HFFc6 (cell line): ENCODE data around the gene POLE. TPM values are rescaled to one million over a fixed set of nuclear protein-coding genes. Genes with fewer than 3 reads are reported as not detected.

Experiments
- DNase-seq: peaks from one replicate; pipeline ENCODE4 v3.0.0-alpha.2; 2018
- H3K27ac Mint-ChIP-seq: 2 replicates; pipeline ENCODE4 v1.8.0; 2020; ENCODE audit warnings: mild to moderate bottlenecking, mixed read lengths
- H3K27me3 Mint-ChIP-seq: 2 replicates; pipeline ENCODE4 v1.8.0; 2021; ENCODE audit warnings: mild to moderate bottlenecking, moderate library complexity, mixed read lengths; ENCODE audit not compliant: insufficient read depth
- H3K36me3 Mint-ChIP-seq: 2 replicates; pipeline ENCODE4 v1.8.0; 2021; ENCODE audit warnings: low read depth, mixed read lengths
- H3K4me1 Mint-ChIP-seq: 2 replicates; pipeline ENCODE4 v1.8.0; 2020; ENCODE audit warnings: low read depth, mixed read lengths
- H3K4me3 Mint-ChIP-seq: 2 replicates; pipeline ENCODE4 v1.8.0; 2020; ENCODE audit warnings: mild to moderate bottlenecking, moderate library complexity, mixed read lengths
- H3K9me3 Mint-ChIP-seq: 2 replicates; pipeline ENCODE4 v1.8.0; 2020; ENCODE audit warnings: mild to moderate bottlenecking, mixed read lengths
- CTCF ChIP-seq: fragments of 200-600 bp; sonication (generic); IDR thresholded peaks from 2 replicates; pipeline ENCODE4 v1.5.0; 2021; ENCODE audit warnings: antibody characterized with exemption, mild to moderate bottlenecking
- total RNA-seq, 6 experiments: library from RNA; stranded (reverse); fragmentation: NEBNext Ultra II Directional; extraction: Animal tissue kit (Norgen Biotek cat#: 25700); gene quantifications; 2 replicates in 1 of 6; 3 replicates in 5 of 6; pipeline ENCODE4 v1.2.3, GENCODE V29; 2021

Gene POLE
- total RNA-seq, 6 experiments from 2014 or later, result 19.4 to 35.5 (median 29.3) TPM

GRCh38 chr12:132620899-132621656 lies 66.1 kb downstream of the POLE start:
- H3K27ac Mint-ChIP-seq, result no peak overlapping the region
- no peak overlapping the region for H3K4me3 Mint-ChIP-seq
- H3K36me3 Mint-ChIP-seq, result peaks cover 10% of the 10 kb centered on the region; the same call in 1 of the 2 replicates
- peaks cover 13% of the 10 kb centered on the region for H3K9me3 Mint-ChIP-seq
- no peak for TF ChIP-seq CTCF
- peaks cover 23% of the 10 kb centered on the region for H3K4me1 Mint-ChIP-seq
- peaks cover 17% of the 10 kb centered on the region for H3K27me3 Mint-ChIP-seq
- DNase-seq, result no peak

- no peak for DNase-seq
- Mint-ChIP-seq H3K27me3 (peaks cover 24% of the 10 kb centered on the region), H3K4me3 (no peak overlapping the region), H3K36me3 (peaks cover 7% of the 10 kb centered on the region; the same call in 1 of the 2 replicates), H3K27ac (no peak overlapping the region), H3K4me1 (peaks cover 23% of the 10 kb centered on the region), H3K9me3 (peaks cover 13% of the 10 kb centered on the region)
- TF ChIP-seq CTCF, result no peak
These were observed 66.8 kb downstream of the POLE start for GRCh38 chr12:132620113-132620898.

GRCh38 chr12:132619386-132620112 lies 67.6 kb downstream of the POLE start:
- Mint-ChIP-seq H3K36me3 (peaks cover 4% of the 10 kb centered on the region; the same call in 1 of the 2 replicates), H3K27me3 (peaks cover 27% of the 10 kb centered on the region), H3K27ac (no peak overlapping the region), H3K9me3 (peaks cover 13% of the 10 kb centered on the region), H3K4me1 (peaks cover 23% of the 10 kb centered on the region), H3K4me3 (no peak overlapping the region)
- no peak for TF ChIP-seq CTCF
- no peak for DNase-seq

- TF ChIP-seq CTCF, result no peak
- Mint-ChIP-seq H3K36me3 (peaks cover 4% of the 10 kb centered on the region; the same call in 1 of the 2 replicates), H3K27me3 (peaks cover 28% of the 10 kb centered on the region), H3K4me1 (peaks cover 23% of the 10 kb centered on the region), H3K9me3 (peaks cover 13% of the 10 kb centered on the region), H3K27ac (no peak overlapping the region), H3K4me3 (no peak overlapping the region)
- DNase-seq, result no peak
These were observed 68.1 kb downstream of the POLE start for GRCh38 chr12:132619071-132619385.

- H3K27ac Mint-ChIP-seq, result no peak within 1 kb of the TSS
- H3K36me3 Mint-ChIP-seq, result peaks cover 4% of the 10 kb centered on the region; the same call in 1 of the 2 replicates
- peaks cover 13% of the 10 kb centered on the region for H3K9me3 Mint-ChIP-seq
- DNase-seq, result no peak
- H3K27me3 Mint-ChIP-seq, result peaks cover 28% of the 10 kb centered on the region
- no peak within 1 kb of the TSS; the same call in 1 of the 2 replicates for H3K4me3 Mint-ChIP-seq
- H3K4me1 Mint-ChIP-seq, result peaks cover 22% of the 10 kb centered on the region
- TF ChIP-seq CTCF, result no peak
These were observed 68.5 kb downstream of the POLE start, which contains the start of gene P2RX2 for GRCh38 chr12:132618683-132619043. P2RX2 (plus strand) TSS chr12:132618776; CDS start chr12:132618817, 41 bp downstream.
